KMS-11 (cell line): ENCODE results near the gene DNAAF9.

Source experiments
- H2AFZ ChIP-seq: fragments of 200-600 bp; sonication (generic); 2 replicates; pipeline ENCODE4 v1.6.1; 2016; ENCODE audit warnings: antibody characterized with exemption, mixed run types, low read depth
- H3K27ac ChIP-seq: fragments of 200-600 bp; sonication (generic); 2 replicates; pipeline ENCODE4 v1.6.1; 2016; ENCODE audit warnings: mild to moderate bottlenecking, mixed run types
- H3K27me3 ChIP-seq: fragments of 200-600 bp; sonication (generic); 2 replicates; pipeline ENCODE4 v1.6.1; 2017; ENCODE audit warnings: mild to moderate bottlenecking, low read depth, mixed run types, moderate library complexity; ENCODE audit not compliant: insufficient read depth
- H3K36me3 ChIP-seq: fragments of 200-600 bp; sonication (generic); 2 replicates; pipeline ENCODE4 v1.6.1; 2017; ENCODE audit warnings: mild to moderate bottlenecking, mixed run types; ENCODE audit not compliant: insufficient read depth
- H3K4me1 ChIP-seq: fragments of 200-600 bp; sonication (generic); 2 replicates; pipeline ENCODE4 v1.6.1; 2016; ENCODE audit warnings: mild to moderate bottlenecking, low read depth, mixed run types; ENCODE audit not compliant: poor library complexity, severe bottlenecking
- H3K4me2 ChIP-seq: fragments of 200-600 bp; sonication (generic); 2 replicates; pipeline ENCODE4 v1.7.0; 2016; ENCODE audit warnings: mild to moderate bottlenecking, mixed run types
- H3K4me3 ChIP-seq: fragments of 200-600 bp; sonication (generic); IDR thresholded peaks from 2 replicates; pipeline ENCODE4 v1.6.1; 2017; ENCODE audit warnings: low read depth, low read length, mixed read lengths; ENCODE audit not compliant: insufficient read depth
- H3K79me2 ChIP-seq: fragments of 200-600 bp; sonication (generic); 2 replicates; pipeline ENCODE4 v1.6.1; 2016; ENCODE audit warnings: low read depth, mixed run types; ENCODE audit not compliant: insufficient read depth
- H3K9ac ChIP-seq: fragments of 200-600 bp; sonication (generic); 2 replicates; pipeline ENCODE4 v1.6.1; 2016; ENCODE audit warnings: mild to moderate bottlenecking, mixed run types
- H4K20me1 ChIP-seq: fragments of 200-600 bp; sonication (generic); 2 replicates; pipeline ENCODE4 v1.6.1; 2016; ENCODE audit warnings: mild to moderate bottlenecking, mixed run types; ENCODE audit not compliant: insufficient read depth
- CTCF ChIP-seq: fragments of 200-600 bp; sonication (generic); conservative IDR thresholded peaks from 2 replicates; pipeline ENCODE4 v1.6.1; 2017; ENCODE audit warnings: low read depth, mild to moderate bottlenecking, antibody characterized with exemption, low read length, moderate library complexity, mixed read lengths

Gene DNAAF9

GRCh38 chr20:3436864-3437574, 29.6 kb upstream of the DNAAF9 start:
- Histone ChIP-seq H3K79me2 (no peaks in the 10 kb centered on the region), H3K27me3 (no peaks in the 10 kb centered on the region), H2AFZ (no peak overlapping the region), H3K9ac (no peak overlapping the region), H3K4me2 (no peak overlapping the region), H3K4me1 (no peaks in the 10 kb centered on the region), H4K20me1 (no peaks in the 10 kb centered on the region), H3K36me3 (no peaks in the 10 kb centered on the region), H3K4me3 (no peak overlapping the region), H3K27ac (no peak overlapping the region)
- TF ChIP-seq CTCF, result no peak

- Histone ChIP-seq H3K9ac (no peak overlapping the region), H4K20me1 (no peaks in the 10 kb centered on the region), H3K27me3 (no peaks in the 10 kb centered on the region), H2AFZ (no peak overlapping the region), H3K4me2 (no peak overlapping the region), H3K79me2 (no peaks in the 10 kb centered on the region), H3K36me3 (no peaks in the 10 kb centered on the region), H3K4me1 (no peaks in the 10 kb centered on the region), H3K27ac (no peak overlapping the region), H3K4me3 (no peak overlapping the region)
- no peak for TF ChIP-seq CTCF
Observed at GRCh38 chr20:3434232-3434631, 26.8 kb upstream of the DNAAF9 start.

GRCh38 chr20:3433744-3434143, 26.3 kb upstream of the DNAAF9 start:
- no peak overlapping the region for H3K4me2 ChIP-seq
- no peaks in the 10 kb centered on the region for H3K4me1 ChIP-seq
- no peaks in the 10 kb centered on the region for H4K20me1 ChIP-seq
- no peak overlapping the region for H2AFZ ChIP-seq
- TF ChIP-seq CTCF, result no peak
- H3K36me3 ChIP-seq, result no peaks in the 10 kb centered on the region
- no peaks in the 10 kb centered on the region for H3K27me3 ChIP-seq
- H3K27ac ChIP-seq, result no peak overlapping the region
- H3K4me3 ChIP-seq, result no peak overlapping the region
- no peak overlapping the region for H3K9ac ChIP-seq
- no peaks in the 10 kb centered on the region for H3K79me2 ChIP-seq

- TF ChIP-seq CTCF, result no peak
- Histone ChIP-seq H3K79me2 (no peaks in the 10 kb centered on the region), H3K4me1 (no peaks in the 10 kb centered on the region), H3K27ac (no peak overlapping the region), H4K20me1 (no peaks in the 10 kb centered on the region), H3K4me2 (no peak overlapping the region), H3K36me3 (no peaks in the 10 kb centered on the region), H2AFZ (no peak overlapping the region), H3K27me3 (no peaks in the 10 kb centered on the region), H3K4me3 (no peak overlapping the region), H3K9ac (no peak overlapping the region)
Observed at GRCh38 chr20:3432844-3433243, 25.4 kb upstream of the DNAAF9 start.
